Peyer's patch (tissue), 4 donors: Measurements from ENCODE around the gene RABL3.
"Not testable (repeated sequence)": the region's sequence is repeated elsewhere in the genome, so short reads cannot be mapped to it uniquely, and the experiment has no call there.

Experiments
- CTCF ChIP-seq, 6 experiments: fragments of 450-650 bp in 4 of 6; fragments of 200-600 bp in 2 of 6; sonication (generic) in 1 of 6; IDR thresholded peaks; one replicate each; pipeline ENCODE4 v1.5.1; 2017 to 2019; ENCODE audit warnings: antibody characterized with exemption in 6 of 6, mild to moderate bottlenecking in 3 of 6, moderate library complexity in 1 of 6
- POLR2A ChIP-seq, 2 donors: fragments of 450-650 bp; IDR thresholded peaks; one replicate each; pipeline ENCODE4 v1.5.1; 2017; ENCODE audit warnings: antibody characterized with exemption in 2 of 2, mild to moderate bottlenecking in 2 of 2, moderate library complexity in 2 of 2

DNA sequence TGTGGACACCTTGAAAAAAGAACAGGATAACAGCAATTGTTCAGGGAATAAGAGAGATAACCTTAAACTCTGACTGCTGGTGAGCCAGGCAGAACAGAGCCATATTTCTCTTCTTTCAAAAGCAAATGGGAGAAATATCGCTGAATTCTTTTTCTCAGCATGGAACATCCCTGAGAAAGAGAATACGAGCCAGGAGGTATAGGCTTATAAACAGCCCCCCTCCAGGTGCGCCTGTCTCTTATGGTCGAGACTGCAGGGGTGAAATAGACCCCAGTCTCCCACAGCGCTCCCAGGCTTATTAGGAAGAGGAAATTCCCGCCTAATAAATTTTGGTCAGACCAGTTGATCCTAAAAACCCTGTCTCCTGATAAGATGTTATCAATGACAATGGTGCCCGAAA, 65.1 kb downstream of the RABL3 start:
- not testable (repeated sequence) for TF ChIP-seq POLR2A, CTCF (IDR thresholded peaks at IDR 0.05)
